ENCODE measurements around the gene PLK5. TPM values are rescaled to one million over a fixed set of nuclear protein-coding genes. Genes with fewer than 3 reads are reported as not detected.

The PLK5 gene
- total and polyA plus RNA-seq, 2 donors from 2014 or later, result not detected

- no peak for TF ChIP-seq CTCF (IDR thresholded peaks at IDR 0.05; ENCODE audit: borderline replicate concordance, extremely low read depth, insufficient read depth)
- Histone ChIP-seq H3K9me3 (ENCODE audit: control insufficient read depth in 2 of 3, insufficient read depth in 1 of 3, low read length in 3 of 3) (no peaks in the 10 kb centered on the region), H3K4me3 (ENCODE audit: low read length in 3 of 3) (no peak overlapping the region), H3K36me3 (ENCODE audit: control insufficient read depth in 2 of 3, insufficient read depth in 3 of 3, low read length in 3 of 3) (no peaks in the 10 kb centered on the region), H3K27ac (ENCODE audit: low read depth in 2 of 2, low read length in 2 of 2) (no peak overlapping the region), H3K27me3 (ENCODE audit: control insufficient read depth, insufficient read depth, low read length) (no peaks in the 10 kb centered on the region), H3K9ac (ENCODE audit: low read length in 3 of 3) (no peak overlapping the region), H3K4me1 (ENCODE audit: control insufficient read depth in 2 of 3, insufficient read depth in 2 of 3, low read depth in 1 of 3, low read length in 3 of 3) (no peaks in the 10 kb centered on the region)
- no peak for DNase-seq
- no peak for FAIRE-seq
- intact Hi-C loops (cut with DNase I), result no loop called here
These were observed 27.5 kb downstream of the PLK5 start for GRCh38 chr19:1551068-1552040.

DNA sequence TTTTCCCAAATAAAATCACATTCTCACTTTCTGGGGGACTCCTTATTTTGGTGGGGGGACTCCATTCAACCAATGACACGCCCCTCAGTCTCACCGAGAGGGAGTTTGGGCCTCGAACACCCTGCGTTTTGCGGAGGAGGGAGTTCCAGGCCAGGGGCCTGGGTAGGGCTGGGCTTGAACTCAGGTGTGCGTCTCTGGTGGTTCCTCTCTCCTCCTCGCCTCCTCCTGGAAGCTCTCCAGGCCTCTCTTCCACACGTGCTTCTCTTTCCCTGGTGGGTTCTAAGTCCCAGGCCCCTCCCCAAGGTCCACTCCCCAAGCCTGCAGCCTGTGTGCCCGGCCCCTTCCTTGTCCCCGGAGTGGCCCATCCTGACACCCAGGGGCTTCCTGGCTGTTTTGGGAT is 29.5 kb downstream of the PLK5 start:
- TF ChIP-seq CTCF (IDR thresholded peaks at IDR 0.05; ENCODE audit: borderline replicate concordance, extremely low read depth, insufficient read depth), result no peak
- Histone ChIP-seq H3K27ac (ENCODE audit: low read depth in 2 of 2, low read length in 2 of 2) (no peak overlapping the region), H3K27me3 (ENCODE audit: control insufficient read depth, insufficient read depth, low read length) (no peaks in the 10 kb centered on the region), H3K9ac (ENCODE audit: low read length in 3 of 3) (no peak overlapping the region), H3K36me3 (ENCODE audit: control insufficient read depth in 2 of 3, insufficient read depth in 3 of 3, low read length in 3 of 3) (no peaks in the 10 kb centered on the region), H3K4me3 (ENCODE audit: low read length in 3 of 3) (no peak overlapping the region), H3K9me3 (ENCODE audit: control insufficient read depth in 2 of 3, insufficient read depth in 1 of 3, low read length in 3 of 3) (no peaks in the 10 kb centered on the region), H3K4me1 (ENCODE audit: control insufficient read depth in 2 of 3, insufficient read depth in 2 of 3, low read depth in 1 of 3, low read length in 3 of 3) (no peaks in the 10 kb centered on the region)
- FAIRE-seq (no peak), DNase-seq (no peak)
- intact Hi-C loops (cut with DNase I), result no loop called here

- Histone ChIP-seq H3K27ac (ENCODE audit: low read depth in 2 of 2, low read length in 2 of 2) (no peak overlapping the region), H3K4me1 (ENCODE audit: control insufficient read depth in 2 of 3, insufficient read depth in 2 of 3, low read depth in 1 of 3, low read length in 3 of 3) (no peaks in the 10 kb centered on the region), H3K9ac (ENCODE audit: low read length in 3 of 3) (no peak overlapping the region), H3K27me3 (ENCODE audit: control insufficient read depth, insufficient read depth, low read length) (no peaks in the 10 kb centered on the region), H3K36me3 (ENCODE audit: control insufficient read depth in 2 of 3, insufficient read depth in 3 of 3, low read length in 3 of 3) (no peaks in the 10 kb centered on the region), H3K9me3 (ENCODE audit: control insufficient read depth in 2 of 3, insufficient read depth in 1 of 3, low read length in 3 of 3) (no peaks in the 10 kb centered on the region), H3K4me3 (ENCODE audit: low read length in 3 of 3) (no peak overlapping the region)
- DNase-seq (no peak), FAIRE-seq (no peak)
- intact Hi-C loops (cut with DNase I), result no loop called here
- no peak for TF ChIP-seq CTCF (IDR thresholded peaks at IDR 0.05; ENCODE audit: borderline replicate concordance, extremely low read depth, insufficient read depth)
These were observed 31.1 kb downstream of the PLK5 start for GRCh38 chr19:1554968-1555367.
